GM13976 (cell line): Measurements from ENCODE around the gene BCL2L12.

ENCODE experiments used
- DNase-seq: peaks from one replicate; pipeline ENCODE4 v3.0.0; 2012; ENCODE audit warnings: low spot score
- in situ Hi-C: fragments of 300-500 bp; cut with MboI; formaldehyde crosslinking; loops from one replicate; pipeline ENCODE4 v1.12.0; 2022; ENCODE audit warnings: low sequenced_read_pairs, mixed read lengths, inconsistent platforms; ENCODE audit not compliant: unreplicated experiment
- TF ChIP-seq, protein P1 (sequence below): IDR thresholded peaks from 2 replicates; pipeline ENCODE4 v1.5.1; 2012; ENCODE audit warnings: borderline replicate concordance, mild to moderate bottlenecking; ENCODE audit not compliant: insufficient read depth; ENCODE audit errors: extremely low read depth, missing control alignments, control extremely low read depth

The BCL2L12 gene

GRCh38 chr19:49663224-49663623 is 2.5 kb upstream of the BCL2L12 start:
- TF ChIP-seq, protein P1, sequence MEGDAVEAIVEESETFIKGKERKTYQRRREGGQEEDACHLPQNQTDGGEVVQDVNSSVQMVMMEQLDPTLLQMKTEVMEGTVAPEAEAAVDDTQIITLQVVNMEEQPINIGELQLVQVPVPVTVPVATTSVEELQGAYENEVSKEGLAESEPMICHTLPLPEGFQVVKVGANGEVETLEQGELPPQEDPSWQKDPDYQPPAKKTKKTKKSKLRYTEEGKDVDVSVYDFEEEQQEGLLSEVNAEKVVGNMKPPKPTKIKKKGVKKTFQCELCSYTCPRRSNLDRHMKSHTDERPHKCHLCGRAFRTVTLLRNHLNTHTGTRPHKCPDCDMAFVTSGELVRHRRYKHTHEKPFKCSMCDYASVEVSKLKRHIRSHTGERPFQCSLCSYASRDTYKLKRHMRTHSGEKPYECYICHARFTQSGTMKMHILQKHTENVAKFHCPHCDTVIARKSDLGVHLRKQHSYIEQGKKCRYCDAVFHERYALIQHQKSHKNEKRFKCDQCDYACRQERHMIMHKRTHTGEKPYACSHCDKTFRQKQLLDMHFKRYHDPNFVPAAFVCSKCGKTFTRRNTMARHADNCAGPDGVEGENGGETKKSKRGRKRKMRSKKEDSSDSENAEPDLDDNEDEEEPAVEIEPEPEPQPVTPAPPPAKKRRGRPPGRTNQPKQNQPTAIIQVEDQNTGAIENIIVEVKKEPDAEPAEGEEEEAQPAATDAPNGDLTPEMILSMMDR = no peak
- in situ Hi-C loops = no loop called here
- DNase-seq = no peak

DNA sequence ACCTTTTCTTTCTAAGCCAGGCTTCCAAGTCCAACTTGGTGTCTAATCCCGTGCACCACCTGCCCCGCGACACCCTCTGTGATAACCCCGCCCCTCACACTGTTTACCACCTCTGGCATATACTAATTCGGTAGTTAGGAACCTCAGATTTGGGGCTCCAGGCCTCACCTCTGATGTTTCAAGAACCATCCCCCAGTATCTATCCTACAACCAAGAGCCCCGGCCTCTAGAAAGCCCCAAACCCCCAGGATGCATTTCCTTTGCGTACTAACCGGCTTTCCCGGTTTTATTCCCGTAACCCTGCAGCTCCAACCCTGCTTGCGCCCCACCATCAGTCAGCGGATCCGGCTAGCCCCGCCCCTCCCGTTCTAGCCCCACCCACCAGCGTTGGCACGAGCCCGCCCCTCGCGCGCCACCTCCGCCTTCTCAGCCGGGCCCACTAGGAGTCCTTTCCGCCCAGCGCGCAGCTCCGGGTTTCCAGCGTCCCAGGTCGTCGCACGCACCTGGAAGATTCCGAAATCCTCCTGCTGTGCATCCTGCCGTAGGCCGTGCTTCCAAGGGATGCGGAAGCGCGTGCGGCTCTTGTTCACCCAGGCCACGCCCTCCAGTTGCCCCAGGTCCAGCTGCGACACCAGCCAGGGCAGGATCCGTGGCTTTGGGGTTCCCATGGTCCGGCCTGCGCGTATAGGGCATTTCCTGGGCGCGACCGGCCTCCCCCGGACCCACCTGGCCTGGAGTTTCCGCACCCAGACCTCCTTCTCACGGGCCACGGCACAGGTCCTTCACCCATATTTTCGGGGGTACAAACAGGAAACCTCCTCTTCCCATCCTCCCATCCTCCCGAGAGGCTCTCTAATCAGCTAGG is 1.3 kb upstream of the BCL2L12 start:
- DNase-seq = peak; percentile 91
- in situ Hi-C loops = no loop called here
- TF ChIP-seq, protein P1 = no peak

DNA sequence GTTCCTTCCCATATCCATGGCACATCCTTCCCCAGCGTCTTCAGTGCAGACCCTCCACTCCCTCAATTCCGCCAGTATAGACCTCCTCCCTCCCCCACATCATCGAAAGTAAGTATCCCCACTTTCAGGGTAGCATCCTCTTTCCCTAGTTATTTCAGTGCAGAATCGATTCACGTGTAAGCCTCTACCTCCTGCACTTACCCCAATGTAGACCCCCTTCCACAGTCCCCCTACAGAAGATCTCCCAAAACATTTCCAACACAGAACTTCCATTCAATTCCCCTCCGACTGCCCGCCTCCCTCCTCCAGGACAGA is 740 bp upstream of the BCL2L12 start:
- in situ Hi-C loops = no loop called here
- DNase-seq = no peak
- TF ChIP-seq, protein P1 = no peak

DNA sequence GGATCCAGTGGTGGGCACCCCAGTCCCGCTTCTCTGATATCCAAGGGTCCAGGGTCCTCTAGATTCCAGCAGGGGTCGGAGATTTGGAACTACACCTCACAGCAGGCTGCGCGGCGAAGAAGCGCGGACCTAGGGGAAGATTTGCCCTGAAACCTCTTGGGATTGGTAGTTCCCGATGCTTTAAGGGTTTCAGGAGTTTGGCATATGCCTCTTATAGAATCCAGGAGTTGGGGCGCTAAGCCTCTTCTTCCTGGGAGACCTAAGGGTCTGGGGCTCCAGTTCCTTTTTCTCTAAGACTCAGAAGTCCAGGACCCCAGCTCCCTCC is 349 bp downstream of the BCL2L12 start:
- TF ChIP-seq, protein P1 = no peak
- in situ Hi-C loops = no loop called here
- no peak for DNase-seq

GRCh38 chr19:49667473-49667872 is 1.7 kb downstream of the BCL2L12 start:
- DNase-seq = no peak
- TF ChIP-seq, protein P1 = no peak
- in situ Hi-C loops = no loop called here

GRCh38 chr19:49669516-49669915 is 3.8 kb downstream of the BCL2L12 start:
- DNase-seq = no peak
- TF ChIP-seq, protein P1 = no peak
- in situ Hi-C loops = no loop called here

GRCh38 chr19:49672131-49672919 is 6.6 kb downstream of the BCL2L12 start:
- TF ChIP-seq, protein P1 = peak; percentile 97
- peak; percentile 89 for DNase-seq
- in situ Hi-C loops = no loop called here
